ENCODE results near the gene RELN.

GRCh38 chr7:103683348-103683747 lies 306.1 kb downstream of the RELN start:
- TF ChIP-seq, protein P1, sequence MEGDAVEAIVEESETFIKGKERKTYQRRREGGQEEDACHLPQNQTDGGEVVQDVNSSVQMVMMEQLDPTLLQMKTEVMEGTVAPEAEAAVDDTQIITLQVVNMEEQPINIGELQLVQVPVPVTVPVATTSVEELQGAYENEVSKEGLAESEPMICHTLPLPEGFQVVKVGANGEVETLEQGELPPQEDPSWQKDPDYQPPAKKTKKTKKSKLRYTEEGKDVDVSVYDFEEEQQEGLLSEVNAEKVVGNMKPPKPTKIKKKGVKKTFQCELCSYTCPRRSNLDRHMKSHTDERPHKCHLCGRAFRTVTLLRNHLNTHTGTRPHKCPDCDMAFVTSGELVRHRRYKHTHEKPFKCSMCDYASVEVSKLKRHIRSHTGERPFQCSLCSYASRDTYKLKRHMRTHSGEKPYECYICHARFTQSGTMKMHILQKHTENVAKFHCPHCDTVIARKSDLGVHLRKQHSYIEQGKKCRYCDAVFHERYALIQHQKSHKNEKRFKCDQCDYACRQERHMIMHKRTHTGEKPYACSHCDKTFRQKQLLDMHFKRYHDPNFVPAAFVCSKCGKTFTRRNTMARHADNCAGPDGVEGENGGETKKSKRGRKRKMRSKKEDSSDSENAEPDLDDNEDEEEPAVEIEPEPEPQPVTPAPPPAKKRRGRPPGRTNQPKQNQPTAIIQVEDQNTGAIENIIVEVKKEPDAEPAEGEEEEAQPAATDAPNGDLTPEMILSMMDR (IDR thresholded peaks at IDR 0.05): no peak
- no peak for TF ChIP-seq POLR2A (IDR thresholded peaks at IDR 0.05)
